Panc1 (cell line): Measurements from ENCODE around the gene GLIS1. TPM values are rescaled to one million over a fixed set of nuclear protein-coding genes. Genes with fewer than 3 reads are reported as not detected.

ENCODE experiments used
- ATAC-seq: fragments of 200-7000 bp; cut with Tn5 transposase; 2 replicates; pipeline ENCODE4 v1.9.1; 2020; ENCODE audit warnings: mild to moderate bottlenecking, moderate library complexity
- BruUV-seq: library from RNA; stranded (reverse); fragments of 400-500 nt; replicated peaks from 2 replicates; lab custom pipeline; 2021; lab: Mats Ljungman, UMichigan
- CTCF ChIA-PET: fragments of 300-600 bp; sonication (Branson Sonifier 250); formaldehyde crosslinking; loops from one replicate; lab custom pipeline; 2022; ENCODE audit warnings: antibody characterized with exemption; lab: Charles Lee
- POLR2A ChIA-PET: fragments of 300-600 bp; sonication (Branson Sonifier 250); formaldehyde crosslinking; loops from one replicate; lab custom pipeline; 2022; ENCODE audit warnings: antibody characterized with exemption; lab: Charles Lee
- DNase-seq: peaks from one replicate; pipeline ENCODE4 v3.0.0-alpha.2; 2010; ENCODE audit warnings: low read depth, low spot score
- H3K27ac ChIP-seq: 2 replicates; pipeline ENCODE4 v1.5.1; 2011; ENCODE audit warnings: mild to moderate bottlenecking, low read length, inconsistent platforms
- H3K27me3 ChIP-seq: fragments of 200-500 bp; sonication (Bioruptor generic); 2 replicates; pipeline ENCODE4 v1.6.0; 2014; ENCODE audit warnings: low read length, inconsistent platforms; ENCODE audit not compliant: control insufficient read depth, insufficient read depth
- H3K36me3 ChIP-seq: fragments of 200-500 bp; sonication (Bioruptor generic); 2 replicates; pipeline ENCODE4 v1.5.1; 2014; ENCODE audit warnings: inconsistent platforms, mild to moderate bottlenecking, low read length, moderate library complexity; ENCODE audit not compliant: control insufficient read depth, insufficient read depth
- H3K4me1 ChIP-seq: 2 replicates; pipeline ENCODE4 v1.5.1; 2011; ENCODE audit warnings: inconsistent platforms, mild to moderate bottlenecking, low read length, moderate library complexity; ENCODE audit not compliant: control insufficient read depth, insufficient read depth
- H3K4me3 ChIP-seq, 2 experiments: 2 replicates each; pipeline ENCODE4 v1.5.1; 2011 to 2012; ENCODE audit warnings: low read depth in 2 of 2, low read length in 2 of 2, mild to moderate bottlenecking in 2 of 2, inconsistent platforms in 1 of 2, moderate library complexity in 1 of 2
- H3K9me3 ChIP-seq: fragments of 200-500 bp; sonication (Bioruptor generic); 2 replicates; pipeline ENCODE4 v1.5.1; 2014; ENCODE audit warnings: low read depth, mild to moderate bottlenecking, inconsistent platforms, low read length, moderate library complexity; ENCODE audit not compliant: control insufficient read depth, insufficient read depth
- POLR2AphosphoS5 ChIP-seq: IDR thresholded peaks from 2 replicates; pipeline ENCODE4 v1.6.1; 2012; ENCODE audit warnings: mild to moderate bottlenecking, low read depth, low read length, moderate library complexity
- SIN3A ChIP-seq: IDR thresholded peaks from 2 replicates; pipeline ENCODE4 v1.6.1; 2012; ENCODE audit warnings: low read depth, mild to moderate bottlenecking, low read length, moderate library complexity, borderline replicate concordance; ENCODE audit not compliant: insufficient read depth
- TCF7L2 ChIP-seq: IDR thresholded peaks from 2 replicates; pipeline ENCODE4 v1.6.1; 2011; ENCODE audit warnings: mild to moderate bottlenecking, low read depth, low read length, inconsistent platforms
- in situ Hi-C: cut with HindIII; loops from 2 replicates; pipeline ENCODE4 v1.10.0; 2016; ENCODE audit warnings: low sequenced_read_pairs, low pct_unique_long_range_greater_than_20kb
- intact Hi-C: fragments of 100-400 bp; cut with micrococcal nuclease; formaldehyde crosslinking; loops from one replicate; pipeline ENCODE4 v1.10.0; 2022; ENCODE audit not compliant: unreplicated experiment
- total RNA-seq: library from RNA; stranded (reverse); gene quantifications from one replicate; pipeline ENCODE4 v1.2.1, GENCODE V29; 2021; ENCODE audit not compliant: unreplicated experiment
- TF ChIP-seq, protein P1 (sequence below), 2 experiments: IDR thresholded peaks; 2 replicates each; pipeline ENCODE4 v1.6.1; 2011 to 2012; ENCODE audit warnings: low read depth in 2 of 2, control low read depth in 1 of 2, low read length in 1 of 2, mild to moderate bottlenecking in 1 of 2, moderate library complexity in 1 of 2; ENCODE audit not compliant: insufficient read depth in 1 of 2
- TF ChIP-seq, protein P2 (sequence below): fragments of 450-650 bp; IDR thresholded peaks from 2 replicates; pipeline ENCODE4 v1.5.1; 2017; ENCODE audit warnings: mild to moderate bottlenecking

The GLIS1 gene
- total RNA-seq, 1 experiment from 2014 or later = 0.28 TPM

DNA sequence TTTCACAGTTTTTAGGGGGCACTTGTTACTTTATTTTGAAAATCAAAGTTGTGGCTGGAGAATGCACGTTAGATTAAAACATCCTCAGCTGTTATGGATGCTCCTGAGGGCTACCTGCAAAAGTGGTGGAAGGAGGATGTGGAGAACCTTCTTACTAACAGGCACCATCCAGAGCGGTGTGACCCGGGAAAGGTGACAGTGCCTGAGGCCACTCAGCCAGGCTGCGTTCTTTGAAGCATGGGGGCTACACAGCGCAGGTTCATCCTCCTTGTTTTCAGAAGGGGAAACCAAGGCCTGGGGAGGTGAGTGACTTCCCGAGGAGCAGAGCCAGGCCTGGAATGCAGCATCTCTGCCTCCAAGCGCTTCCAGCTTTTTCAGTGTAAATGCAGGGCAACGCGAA is 255.8 kb downstream of the GLIS1 start:
- Histone ChIP-seq H3K4me1 (no peaks in the 10 kb centered on the region), H3K27me3 (peaks cover 3% of the 10 kb centered on the region; the same call in 1 of the 2 replicates), H3K9me3 (no peaks in the 10 kb centered on the region), H3K36me3 (no peaks in the 10 kb centered on the region), H3K27ac (no peak overlapping the region), H3K4me3 (no peak overlapping the region)
- intact Hi-C loops (no loop called here), in situ Hi-C loops (no loop called here)
- ATAC-seq (no peak), DNase-seq (no peak)
- no peak for TF ChIP-seq SIN3A
- no peak for TF ChIP-seq POLR2AphosphoS5
- TF ChIP-seq, protein P1, sequence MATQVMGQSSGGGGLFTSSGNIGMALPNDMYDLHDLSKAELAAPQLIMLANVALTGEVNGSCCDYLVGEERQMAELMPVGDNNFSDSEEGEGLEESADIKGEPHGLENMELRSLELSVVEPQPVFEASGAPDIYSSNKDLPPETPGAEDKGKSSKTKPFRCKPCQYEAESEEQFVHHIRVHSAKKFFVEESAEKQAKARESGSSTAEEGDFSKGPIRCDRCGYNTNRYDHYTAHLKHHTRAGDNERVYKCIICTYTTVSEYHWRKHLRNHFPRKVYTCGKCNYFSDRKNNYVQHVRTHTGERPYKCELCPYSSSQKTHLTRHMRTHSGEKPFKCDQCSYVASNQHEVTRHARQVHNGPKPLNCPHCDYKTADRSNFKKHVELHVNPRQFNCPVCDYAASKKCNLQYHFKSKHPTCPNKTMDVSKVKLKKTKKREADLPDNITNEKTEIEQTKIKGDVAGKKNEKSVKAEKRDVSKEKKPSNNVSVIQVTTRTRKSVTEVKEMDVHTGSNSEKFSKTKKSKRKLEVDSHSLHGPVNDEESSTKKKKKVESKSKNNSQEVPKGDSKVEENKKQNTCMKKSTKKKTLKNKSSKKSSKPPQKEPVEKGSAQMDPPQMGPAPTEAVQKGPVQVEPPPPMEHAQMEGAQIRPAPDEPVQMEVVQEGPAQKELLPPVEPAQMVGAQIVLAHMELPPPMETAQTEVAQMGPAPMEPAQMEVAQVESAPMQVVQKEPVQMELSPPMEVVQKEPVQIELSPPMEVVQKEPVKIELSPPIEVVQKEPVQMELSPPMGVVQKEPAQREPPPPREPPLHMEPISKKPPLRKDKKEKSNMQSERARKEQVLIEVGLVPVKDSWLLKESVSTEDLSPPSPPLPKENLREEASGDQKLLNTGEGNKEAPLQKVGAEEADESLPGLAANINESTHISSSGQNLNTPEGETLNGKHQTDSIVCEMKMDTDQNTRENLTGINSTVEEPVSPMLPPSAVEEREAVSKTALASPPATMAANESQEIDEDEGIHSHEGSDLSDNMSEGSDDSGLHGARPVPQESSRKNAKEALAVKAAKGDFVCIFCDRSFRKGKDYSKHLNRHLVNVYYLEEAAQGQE (IDR thresholded peaks at IDR 0.05; ENCODE audit: insufficient read depth in 1 of 2, low read depth in 2 of 2, low read length in 1 of 2) = no peak
- TF ChIP-seq, protein P2, sequence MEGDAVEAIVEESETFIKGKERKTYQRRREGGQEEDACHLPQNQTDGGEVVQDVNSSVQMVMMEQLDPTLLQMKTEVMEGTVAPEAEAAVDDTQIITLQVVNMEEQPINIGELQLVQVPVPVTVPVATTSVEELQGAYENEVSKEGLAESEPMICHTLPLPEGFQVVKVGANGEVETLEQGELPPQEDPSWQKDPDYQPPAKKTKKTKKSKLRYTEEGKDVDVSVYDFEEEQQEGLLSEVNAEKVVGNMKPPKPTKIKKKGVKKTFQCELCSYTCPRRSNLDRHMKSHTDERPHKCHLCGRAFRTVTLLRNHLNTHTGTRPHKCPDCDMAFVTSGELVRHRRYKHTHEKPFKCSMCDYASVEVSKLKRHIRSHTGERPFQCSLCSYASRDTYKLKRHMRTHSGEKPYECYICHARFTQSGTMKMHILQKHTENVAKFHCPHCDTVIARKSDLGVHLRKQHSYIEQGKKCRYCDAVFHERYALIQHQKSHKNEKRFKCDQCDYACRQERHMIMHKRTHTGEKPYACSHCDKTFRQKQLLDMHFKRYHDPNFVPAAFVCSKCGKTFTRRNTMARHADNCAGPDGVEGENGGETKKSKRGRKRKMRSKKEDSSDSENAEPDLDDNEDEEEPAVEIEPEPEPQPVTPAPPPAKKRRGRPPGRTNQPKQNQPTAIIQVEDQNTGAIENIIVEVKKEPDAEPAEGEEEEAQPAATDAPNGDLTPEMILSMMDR = no peak
- no peak for TF ChIP-seq TCF7L2
- no TSS peak for BruUV-seq
- CTCF ChIA-PET = no interaction called here
- POLR2A ChIA-PET = no interaction called here

DNA sequence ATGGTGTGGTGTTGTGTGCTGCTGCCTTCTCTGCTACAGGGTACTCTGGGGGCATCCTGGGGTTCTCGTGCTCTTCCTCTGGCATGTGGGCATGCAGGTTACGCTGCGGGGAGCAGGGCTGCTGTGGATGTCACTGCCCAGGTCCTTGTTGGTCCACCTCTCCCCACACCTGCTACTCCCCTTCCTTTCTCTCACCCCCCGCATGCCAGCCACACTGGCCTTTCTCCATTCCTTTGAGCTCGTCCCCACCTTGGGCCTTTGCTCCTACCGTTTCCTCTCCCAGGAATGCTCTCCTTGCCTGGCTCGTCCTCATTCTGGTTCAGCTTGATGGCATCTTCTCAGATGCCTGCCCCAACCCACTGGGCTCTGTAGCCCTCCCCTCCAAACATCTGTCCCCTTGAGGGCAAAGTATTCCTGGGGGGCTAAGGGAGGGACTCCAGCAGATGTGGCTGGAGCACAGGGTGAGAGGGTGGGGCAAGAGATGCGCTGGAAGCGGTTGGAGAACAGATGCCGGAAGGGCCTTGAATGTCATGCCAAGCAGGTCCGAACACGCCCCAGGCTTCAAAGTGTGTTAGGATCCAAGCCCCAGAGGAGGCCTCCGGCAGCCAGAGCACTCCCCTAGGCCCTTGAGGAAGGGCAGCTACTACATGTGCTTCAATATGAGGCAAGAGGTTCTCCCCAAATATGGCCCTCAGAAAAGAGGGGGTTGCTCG is 256.4 kb downstream of the GLIS1 start:
- intact Hi-C loops (no loop called here), in situ Hi-C loops (no loop called here)
- Histone ChIP-seq H3K27me3 (peaks cover 3% of the 10 kb centered on the region; the same call in 1 of the 2 replicates), H3K36me3 (no peaks in the 10 kb centered on the region), H3K4me3 (no peak overlapping the region), H3K4me1 (no peaks in the 10 kb centered on the region), H3K9me3 (no peaks in the 10 kb centered on the region), H3K27ac (no peak overlapping the region)
- BruUV-seq = no TSS peak
- ATAC-seq (no peak), DNase-seq (no peak)
- no peak for TF ChIP-seq SIN3A
- no peak for TF ChIP-seq TCF7L2
- TF ChIP-seq, protein P1 (IDR thresholded peaks at IDR 0.05; ENCODE audit: insufficient read depth in 1 of 2, low read depth in 2 of 2, low read length in 1 of 2) = no peak
- no peak for TF ChIP-seq POLR2AphosphoS5
- TF ChIP-seq, protein P2 = no peak
- ChIA-PET CTCF (no interaction called here), POLR2A (no interaction called here)
